ENCODE results near the gene GSTA1. TPM values are rescaled to one million over a fixed set of nuclear protein-coding genes. Genes with fewer than 3 reads are reported as not detected.
"Not testable (repeated sequence)": the region's sequence is repeated elsewhere in the genome, so short reads cannot be mapped to it uniquely, and the experiment has no call there.

The GSTA1 gene
- total and polyA plus RNA-seq, 2 experiments from 2014 or later: 0.11 to 0.45 TPM

DNA sequence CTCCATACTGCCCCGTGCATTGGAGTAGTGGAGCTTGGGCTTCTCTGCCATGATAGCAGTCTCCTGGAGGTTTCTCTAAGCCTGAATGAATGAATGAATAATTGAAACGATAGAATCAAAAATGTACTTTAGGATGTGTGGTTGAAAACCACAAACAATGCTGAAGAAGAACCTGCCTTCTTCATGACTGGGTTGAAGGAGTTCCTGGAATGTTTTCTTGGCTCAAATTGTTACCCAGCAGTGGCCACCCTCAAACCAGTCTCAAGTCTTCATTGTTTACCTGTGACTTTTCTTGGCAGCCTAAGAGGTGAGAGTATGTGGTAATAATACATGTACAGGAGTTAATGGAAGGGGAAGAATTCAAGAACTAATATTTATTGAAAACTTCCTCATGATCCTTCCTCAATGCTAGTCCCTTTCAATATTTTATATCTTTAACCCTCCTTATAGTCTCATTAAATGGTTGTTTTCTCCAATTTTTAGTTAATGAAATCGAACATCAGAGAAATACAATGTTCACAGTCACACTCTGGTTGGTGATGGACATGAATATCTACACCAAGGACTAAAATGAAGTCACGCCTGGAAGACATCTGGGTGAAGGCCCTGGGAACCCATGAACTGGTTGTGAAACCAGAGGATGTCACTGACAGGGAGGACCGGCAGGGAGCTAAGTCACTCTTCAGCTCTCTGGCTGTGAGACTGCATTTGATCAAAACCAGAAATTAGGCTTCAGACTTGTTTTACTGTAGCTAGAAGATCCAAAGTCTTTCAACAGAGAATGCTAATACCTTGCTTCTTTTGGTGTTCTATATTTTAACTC is 37.4 kb upstream of the GSTA1 start, which contains the start of gene GSTA5:
GSTA5 (minus strand) TSS at position 51 of the 823 bp plus-strand sequence.
- in situ Hi-C loops (cut with MboI): no loop called here
- peak; percentile 22 for DNase-seq
- no peaks in the 10 kb centered on the region for H4K20me1 ChIP-seq (ENCODE audit: insufficient read depth)
- no peaks in the 10 kb centered on the region for H3K79me2 ChIP-seq (ENCODE audit: insufficient read depth)
- H3K9me2 ChIP-seq (ENCODE audit: insufficient read depth): no peaks in the 10 kb centered on the region
- peaks cover 4% of the 10 kb centered on the region; the same call in 1 of the 2 replicates for H3F3A ChIP-seq (ENCODE audit: insufficient read depth)
- 52 to 59% methylated on average over 5 of the region's 5 CpGs for WGBS, 2 experiments (ENCODE audit: low coverage in 1 of 2, low lambda C conversion rate in 2 of 2, missing lambda C conversion rate in 2 of 2)
- H3K9me3 ChIP-seq (ENCODE audit: low read depth): no peaks in the 10 kb centered on the region
- H3K9ac ChIP-seq: no peak within 1 kb of the TSS
- no peak within 1 kb of the TSS for H2AFZ ChIP-seq
- no peak within 1 kb of the TSS for H3K27ac ChIP-seq
- TF ChIP-seq EZH2 (IDR thresholded peaks at IDR 0.05; ENCODE audit: insufficient read depth, poor library complexity, severe bottlenecking) (no peak), EZH2phosphoT487 (IDR thresholded peaks at IDR 0.05; ENCODE audit: insufficient read depth, low read depth) (no peak)
- no peaks in the 10 kb centered on the region for H3K36me3 ChIP-seq (ENCODE audit: low read depth)
- H3K4me3 ChIP-seq: no peak within 1 kb of the TSS
- H3K27me3 ChIP-seq (replicated peaks; ENCODE audit: insufficient read depth): no peaks in the 10 kb centered on the region; the same call in 1 of the 2 replicates
- H3K4me2 ChIP-seq (ENCODE audit: unreplicated experiment): no peak within 1 kb of the TSS
- H3K4me1 ChIP-seq (ENCODE audit: insufficient read depth): 0 out of 2 replicates have a peak, but pooled peaks cover 5% of the 10 kb centered on the region

DNA sequence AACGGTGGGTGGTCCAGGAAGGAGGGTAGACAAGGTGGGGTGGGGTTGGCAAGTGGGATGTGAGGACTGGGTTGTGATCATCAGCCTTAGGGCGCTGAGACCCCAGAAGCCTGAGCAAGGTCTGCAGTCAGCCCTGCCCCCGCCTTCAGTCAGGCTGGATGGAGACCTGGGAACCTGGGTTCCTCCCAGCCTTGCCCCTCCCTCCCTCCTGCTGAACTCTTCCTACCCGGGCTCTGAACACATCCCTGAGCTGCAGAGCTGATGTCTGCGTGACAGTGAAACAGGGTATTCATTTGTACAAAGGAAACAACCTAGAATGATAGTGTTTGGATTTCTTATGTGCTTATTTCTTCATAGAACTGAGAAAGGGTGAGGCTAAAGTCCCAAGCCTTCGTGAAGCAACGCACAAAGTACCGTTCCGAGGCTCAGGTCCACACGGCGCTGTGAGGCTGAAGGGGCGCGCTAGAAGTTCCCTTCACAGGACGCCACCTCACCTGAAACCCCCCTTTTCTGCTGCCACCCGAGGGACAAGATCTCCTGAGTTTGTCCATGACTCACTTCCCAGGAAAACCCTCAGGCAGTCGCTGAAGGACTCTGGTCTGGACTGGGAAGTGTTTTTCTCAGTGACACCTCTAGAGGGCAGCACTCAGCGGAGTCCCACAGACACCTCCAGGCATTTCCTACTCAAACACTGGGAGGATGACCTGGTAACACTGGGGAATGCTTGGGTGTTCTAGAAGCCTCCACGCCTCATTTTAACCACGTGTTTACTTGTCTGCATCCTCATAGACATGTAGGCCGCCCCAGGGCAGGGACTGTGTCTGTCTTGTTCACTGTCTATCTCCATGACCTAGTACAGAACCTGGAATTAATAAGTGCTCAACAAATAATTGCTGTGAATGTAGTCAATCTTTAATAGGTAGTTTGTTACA is 35.8 kb upstream of the GSTA1 start:
- H3K27ac ChIP-seq: no peak overlapping the region
- peaks cover 12% of the 10 kb centered on the region; the same call in 1 of the 2 replicates for H3F3A ChIP-seq (ENCODE audit: insufficient read depth)
- peaks cover 12% of the 10 kb centered on the region for H3K4me1 ChIP-seq (ENCODE audit: insufficient read depth)
- TF ChIP-seq EZH2phosphoT487 (IDR thresholded peaks at IDR 0.05; ENCODE audit: insufficient read depth, low read depth) (no peak), EZH2 (IDR thresholded peaks at IDR 0.05; ENCODE audit: insufficient read depth, poor library complexity, severe bottlenecking) (no peak)
- no peak overlapping the region for H3K4me3 ChIP-seq
- peak; percentile 72 for DNase-seq
- no peaks in the 10 kb centered on the region for H3K36me3 ChIP-seq (ENCODE audit: low read depth)
- WGBS, 2 experiments (ENCODE audit: low coverage in 1 of 2, low lambda C conversion rate in 2 of 2, missing lambda C conversion rate in 2 of 2): 63% methylated on average over 17 to 20 of the region's 20 CpGs
- H4K20me1 ChIP-seq (ENCODE audit: insufficient read depth): no peaks in the 10 kb centered on the region
- no peak overlapping the region for H3K4me2 ChIP-seq (ENCODE audit: unreplicated experiment)
- no peaks in the 10 kb centered on the region for H3K79me2 ChIP-seq (ENCODE audit: insufficient read depth)
- H3K27me3 ChIP-seq (replicated peaks; ENCODE audit: insufficient read depth): no peaks in the 10 kb centered on the region; the same call in 1 of the 2 replicates
- H3K9ac ChIP-seq: no peak overlapping the region
- no peaks in the 10 kb centered on the region for H3K9me2 ChIP-seq (ENCODE audit: insufficient read depth)
- no peaks in the 10 kb centered on the region for H3K9me3 ChIP-seq (ENCODE audit: low read depth)
- H2AFZ ChIP-seq: no peak overlapping the region
- in situ Hi-C loops (cut with MboI): no loop called here

DNA sequence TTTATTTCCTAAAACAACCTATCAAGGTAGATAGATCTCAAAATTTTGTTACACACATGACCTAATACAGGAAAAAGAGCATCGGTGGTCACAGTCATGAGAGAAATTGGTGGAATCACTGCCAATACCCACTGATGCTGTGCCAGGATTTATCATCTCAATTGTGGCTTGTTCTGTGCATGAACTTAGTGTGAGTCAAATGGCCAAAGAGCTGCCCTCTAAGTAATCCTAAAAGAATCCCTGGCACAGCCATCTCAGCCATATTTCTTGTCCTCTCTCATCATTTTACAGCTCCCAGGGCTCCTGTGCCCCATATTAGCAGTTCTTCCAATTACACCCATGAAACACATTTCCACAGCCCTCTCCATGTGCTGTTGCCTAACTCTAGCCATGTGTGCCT is 30.9 kb upstream of the GSTA1 start:
- H3K36me3 ChIP-seq (ENCODE audit: low read depth): no peaks in the 10 kb centered on the region
- H3K9ac ChIP-seq: no peak overlapping the region
- in situ Hi-C loops (cut with MboI): no loop called here

GRCh38 chr6:52830869-52831268 is 27.3 kb upstream of the GSTA1 start:
- H3K27ac ChIP-seq; H3K79me2 ChIP-seq (ENCODE audit: insufficient read depth); H3K4me3 ChIP-seq; H3K4me2 ChIP-seq (ENCODE audit: unreplicated experiment); H4K20me1 ChIP-seq (ENCODE audit: insufficient read depth); in situ Hi-C loops (cut with MboI); H3K9me2 ChIP-seq (ENCODE audit: insufficient read depth); H3K9ac ChIP-seq; DNase-seq; H2AFZ ChIP-seq; H3K27me3 ChIP-seq (replicated peaks; ENCODE audit: insufficient read depth); H3K9me3 ChIP-seq (ENCODE audit: low read depth); H3K36me3 ChIP-seq (ENCODE audit: low read depth): not testable (repeated sequence)
- 76 to 88% methylated on average over 4 of the region's 4 CpGs for WGBS, 2 experiments (ENCODE audit: low coverage in 1 of 2, low lambda C conversion rate in 2 of 2, missing lambda C conversion rate in 2 of 2)
- Histone ChIP-seq H3K4me1 (ENCODE audit: insufficient read depth) (peaks cover 15% of the 10 kb centered on the region), H3F3A (ENCODE audit: insufficient read depth) (peaks cover 13% of the 10 kb centered on the region; the same call in 1 of the 2 replicates)

More for the DNA sequence above, 30.9 kb upstream of the GSTA1 start:
- Histone ChIP-seq H3K4me1 (ENCODE audit: insufficient read depth) (peaks cover 15% of the 10 kb centered on the region), H2AFZ (no peak overlapping the region), H3K4me3 (no peak overlapping the region), H3F3A (ENCODE audit: insufficient read depth) (peaks cover 13% of the 10 kb centered on the region; the same call in 1 of the 2 replicates), H3K79me2 (ENCODE audit: insufficient read depth) (no peaks in the 10 kb centered on the region), H3K27me3 (replicated peaks; ENCODE audit: insufficient read depth) (no peaks in the 10 kb centered on the region), H3K27ac (peak overlapping the region; percentile 27; the same call in 1 of the 2 replicates), H3K9me2 (ENCODE audit: insufficient read depth) (no peaks in the 10 kb centered on the region), H3K4me2 (ENCODE audit: unreplicated experiment) (peak overlapping the region; percentile 45), H4K20me1 (ENCODE audit: insufficient read depth) (no peaks in the 10 kb centered on the region), H3K9me3 (ENCODE audit: low read depth) (no peaks in the 10 kb centered on the region)
- DNase-seq: peak; percentile 90
- 0% methylated on average over 1 of the region's 1 CpG for WGBS, 2 experiments (ENCODE audit: low coverage in 1 of 2, low lambda C conversion rate in 2 of 2, missing lambda C conversion rate in 2 of 2)
- TF ChIP-seq EZH2 (IDR thresholded peaks at IDR 0.05; ENCODE audit: insufficient read depth, poor library complexity, severe bottlenecking): no peak
- no peak for TF ChIP-seq EZH2phosphoT487 (IDR thresholded peaks at IDR 0.05; ENCODE audit: insufficient read depth, low read depth)
